CD8-positive, alpha-beta memory T cell (primary cell): ENCODE data around the gene KRT83. TPM values are rescaled to one million over a fixed set of nuclear protein-coding genes. Genes with fewer than 3 reads are reported as not detected.
A peak's percentile ranks its signal among the peaks of the same experiment; 100 is the strongest.

Experiments used
- CTCF ChIA-PET: fragments of 350-600 bp; sonication (Branson Sonifier 250); formaldehyde crosslinking; loops from one replicate; lab custom pipeline; 2021; ENCODE audit warnings: antibody characterized with exemption; lab: Charles Lee
- POLR2A ChIA-PET: fragments of 350-600 bp; sonication (Branson Sonifier 250); formaldehyde crosslinking; loops from one replicate; lab custom pipeline; 2021; ENCODE audit warnings: antibody characterized with exemption; lab: Charles Lee
- DNase-seq, 5 donors: peaks; one replicate each; pipeline versions ENCODE4 v3.0.0 to v3.0.0-alpha.2; 2020 to 2022; ENCODE audit warnings: mixed read lengths in 1 of 5
- H3K27ac ChIP-seq: one replicate; pipeline ENCODE4 v1.7.0; 2013; ENCODE audit warnings: low read depth, mild to moderate bottlenecking, low read length, moderate library complexity
- H3K27me3 ChIP-seq: 2 replicates; pipeline ENCODE4 v1.7.0; 2013; ENCODE audit warnings: low read length, mild to moderate bottlenecking; ENCODE audit not compliant: insufficient read depth, poor library complexity, severe bottlenecking
- H3K36me3 ChIP-seq: 2 replicates; pipeline ENCODE4 v1.7.0; 2013; ENCODE audit warnings: mild to moderate bottlenecking, low read length, moderate library complexity; ENCODE audit not compliant: insufficient read depth
- H3K4me1 ChIP-seq: 2 replicates; pipeline ENCODE4 v1.7.0; 2013; ENCODE audit warnings: mild to moderate bottlenecking, low read length, moderate library complexity; ENCODE audit not compliant: insufficient read depth
- H3K4me3 ChIP-seq: 2 replicates; pipeline ENCODE4 v1.7.0; 2013; ENCODE audit warnings: mild to moderate bottlenecking, low read length
- H3K9me3 ChIP-seq: 2 replicates; pipeline ENCODE4 v1.7.0; 2013; ENCODE audit warnings: mild to moderate bottlenecking, low read length
- H3K27ac Mint-ChIP-seq, 8 donors: one replicate each; pipeline ENCODE4 v1.8.0; 2020 to 2021; ENCODE audit warnings: mixed read lengths in 8 of 8, mild to moderate bottlenecking in 6 of 8, inconsistent platforms in 3 of 8, moderate library complexity in 3 of 8
- H3K27me3 Mint-ChIP-seq, 2 donors: one replicate each; pipeline ENCODE4 v1.8.0; 2020 to 2021; ENCODE audit warnings: mixed read lengths in 2 of 2, mild to moderate bottlenecking in 1 of 2, moderate library complexity in 1 of 2
- H3K36me3 Mint-ChIP-seq, 3 donors: one replicate each; pipeline ENCODE4 v1.8.0; 2020 to 2021; ENCODE audit warnings: mixed read lengths in 3 of 3, inconsistent platforms in 1 of 3, mild to moderate bottlenecking in 1 of 3
- H3K4me1 Mint-ChIP-seq, 3 donors: one replicate each; pipeline ENCODE4 v1.8.0; 2020 to 2021; ENCODE audit warnings: mixed read lengths in 3 of 3, inconsistent platforms in 1 of 3, mild to moderate bottlenecking in 1 of 3
- H3K4me3 Mint-ChIP-seq, 7 donors: one replicate each; pipeline ENCODE4 v1.8.0; 2020 to 2021; ENCODE audit warnings: mixed read lengths in 7 of 7, mild to moderate bottlenecking in 6 of 7, moderate library complexity in 4 of 7, inconsistent platforms in 2 of 7
- H3K9me3 Mint-ChIP-seq, 5 donors: one replicate each; pipeline ENCODE4 v1.8.0; 2020 to 2022; ENCODE audit warnings: mixed read lengths in 5 of 5, mild to moderate bottlenecking in 3 of 5, moderate library complexity in 2 of 5, inconsistent platforms in 1 of 5
- polyA plus RNA-seq: library from polyadenylated mRNA; unstranded; fragments of 300-500 nt; fragmentation: Illumina TruSeq; gene quantifications from one replicate; pipeline ENCODE4 v1.2.3, GENCODE V29; 2021
- total RNA-seq, 2 experiments: library from RNA; stranded (reverse); gene quantifications; one replicate each; pipeline ENCODE4 v1.2.3, GENCODE V29; 2021

KRT83 gene
- total and polyA plus RNA-seq, 3 experiments from 2014 or later: not detected

GRCh38 chr12:52358575-52359350 lies 37.6 kb upstream of the KRT83 start:
- Mint-ChIP-seq H3K4me3 (peak overlapping the region in 6 of 7 donors; percentile 24 to 65 (median 56)), H3K9me3 (no peaks in the 10 kb centered on the region), H3K27me3 (peaks cover 11% of the 10 kb centered on the region in 2 donors), H3K27ac (peak overlapping the region in 6 of 8 donors; percentile 4 to 82 (median 51)), H3K36me3 (no peaks in the 10 kb centered on the region), H3K4me1 (peaks cover 28 to 54% (median 46%) of the 10 kb centered on the region in 3 donors)
- no peak overlapping the region for H3K27ac ChIP-seq
- POLR2A ChIA-PET: no interaction called here
- no peaks in the 10 kb centered on the region for H3K27me3 ChIP-seq
- no peaks in the 10 kb centered on the region for H3K9me3 ChIP-seq
- H3K36me3 ChIP-seq: no peaks in the 10 kb centered on the region
- H3K4me1 ChIP-seq: peaks cover 22% of the 10 kb centered on the region
- CTCF ChIA-PET: interaction anchor here (1.2 to 2.6 kb wide), 4 partner anchors 10 to 202 kb away, joined by 3 to 6 read pairs (median 4); no protein-coding TSS in a partner anchor
- peak in 4 of 5 donors; percentile 9 to 64 (median 49) for DNase-seq
- no peak overlapping the region for H3K4me3 ChIP-seq

GRCh38 chr12:52356762-52357580 lies 35.8 kb upstream of the KRT83 start:
- no peak overlapping the region for H3K4me3 Mint-ChIP-seq
- H3K27ac Mint-ChIP-seq: peak overlapping the region in 1 of 8 donors; percentile 51
- no peaks in the 10 kb centered on the region for H3K36me3 ChIP-seq
- CTCF ChIA-PET: interaction anchor here (2.6 kb wide), 1 partner anchor 15 kb away, joined by 6 read pairs; no protein-coding TSS in a partner anchor
- H3K4me3 ChIP-seq: no peak overlapping the region
- peaks cover 38 to 66% (median 57%) of the 10 kb centered on the region in 3 donors for H3K4me1 Mint-ChIP-seq
- peaks cover 11 to 15% of the 10 kb centered on the region in 2 donors for H3K27me3 Mint-ChIP-seq
- H3K36me3 Mint-ChIP-seq: no peaks in the 10 kb centered on the region
- H3K27ac ChIP-seq: no peak overlapping the region
- no peaks in the 10 kb centered on the region for H3K9me3 ChIP-seq
- POLR2A ChIA-PET: no interaction called here
- H3K27me3 ChIP-seq: no peaks in the 10 kb centered on the region
- peaks cover 30% of the 10 kb centered on the region for H3K4me1 ChIP-seq
- no peaks in the 10 kb centered on the region for H3K9me3 Mint-ChIP-seq
- no peak for DNase-seq

- no peak overlapping the region for H3K27ac ChIP-seq
- H3K27me3 ChIP-seq: no peaks in the 10 kb centered on the region
- peaks cover 11 to 15% of the 10 kb centered on the region in 2 donors for H3K27me3 Mint-ChIP-seq
- H3K9me3 ChIP-seq: no peaks in the 10 kb centered on the region
- peaks cover 37% of the 10 kb centered on the region for H3K4me1 ChIP-seq
- CTCF ChIA-PET: interaction anchor here (2.2 kb wide), 1 partner anchor 28 kb away, joined by 6 read pairs; no protein-coding TSS in a partner anchor
- no peaks in the 10 kb centered on the region for H3K36me3 ChIP-seq
- H3K4me3 ChIP-seq: no peak overlapping the region
- POLR2A ChIA-PET: no interaction called here
- no peak overlapping the region for H3K27ac Mint-ChIP-seq
- no peak overlapping the region for H3K4me3 Mint-ChIP-seq
- peaks cover 38 to 65% (median 57%) of the 10 kb centered on the region in 3 donors for H3K4me1 Mint-ChIP-seq
- H3K9me3 Mint-ChIP-seq: no peaks in the 10 kb centered on the region
- no peak for DNase-seq
- H3K36me3 Mint-ChIP-seq: no peaks in the 10 kb centered on the region
Measured at GRCh38 chr12:52356031-52356761, 35.0 kb upstream of the KRT83 start.

- Histone ChIP-seq H3K9me3 (no peaks in the 10 kb centered on the region), H3K27me3 (no peaks in the 10 kb centered on the region), H3K4me1 (peaks cover 43% of the 10 kb centered on the region), H3K27ac (no peak overlapping the region), H3K36me3 (no peaks in the 10 kb centered on the region), H3K4me3 (no peak overlapping the region)
- ChIA-PET POLR2A (no interaction called here), CTCF (interaction anchor here (2.2 kb wide), 1 partner anchor 27 kb away, joined by 6 read pairs; no protein-coding TSS in a partner anchor)
- Mint-ChIP-seq H3K27ac (no peak overlapping the region), H3K27me3 (peaks cover 11 to 15% of the 10 kb centered on the region in 2 donors), H3K4me1 (peaks cover 41 to 65% (median 61%) of the 10 kb centered on the region in 3 donors), H3K4me3 (no peak overlapping the region), H3K36me3 (no peaks in the 10 kb centered on the region), H3K9me3 (no peaks in the 10 kb centered on the region)
- DNase-seq: no peak
Measured at GRCh38 chr12:52355176-52355575, 34.0 kb upstream of the KRT83 start.

GRCh38 chr12:52354200-52354599 lies 33.0 kb upstream of the KRT83 start:
- Histone ChIP-seq H3K27ac (no peak overlapping the region), H3K4me1 (peaks cover 35% of the 10 kb centered on the region), H3K9me3 (no peaks in the 10 kb centered on the region), H3K27me3 (no peaks in the 10 kb centered on the region), H3K4me3 (no peak overlapping the region), H3K36me3 (no peaks in the 10 kb centered on the region)
- ChIA-PET CTCF (interaction anchor here (2.2 kb wide), 1 partner anchor 26 kb away, joined by 6 read pairs; no protein-coding TSS in a partner anchor), POLR2A (no interaction called here)
- H3K4me1 Mint-ChIP-seq: peaks cover 38 to 60% (median 55%) of the 10 kb centered on the region in 3 donors
- no peak for DNase-seq
- H3K4me3 Mint-ChIP-seq: no peak overlapping the region
- no peaks in the 10 kb centered on the region for H3K9me3 Mint-ChIP-seq
- H3K36me3 Mint-ChIP-seq: no peaks in the 10 kb centered on the region
- peaks cover 10 to 15% of the 10 kb centered on the region in 2 donors for H3K27me3 Mint-ChIP-seq
- H3K27ac Mint-ChIP-seq: no peak overlapping the region

- POLR2A ChIA-PET: no interaction called here
- Histone ChIP-seq H3K9me3 (no peaks in the 10 kb centered on the region), H3K4me1 (peaks cover 31% of the 10 kb centered on the region), H3K4me3 (no peak overlapping the region), H3K27ac (no peak overlapping the region), H3K36me3 (no peaks in the 10 kb centered on the region), H3K27me3 (no peaks in the 10 kb centered on the region)
- Mint-ChIP-seq H3K4me1 (peaks cover 36 to 60% (median 53%) of the 10 kb centered on the region in 3 donors), H3K9me3 (no peaks in the 10 kb centered on the region), H3K36me3 (no peaks in the 10 kb centered on the region), H3K4me3 (peak overlapping the region in 1 of 7 donors; percentile 27), H3K27me3 (peaks cover 10 to 15% of the 10 kb centered on the region in 2 donors), H3K27ac (no peak overlapping the region)
- no peak for DNase-seq
- CTCF ChIA-PET: interaction anchor here (2.2 kb wide), 1 partner anchor 26 kb away, joined by 6 read pairs; no protein-coding TSS in a partner anchor
Measured at GRCh38 chr12:52353766-52354165, 32.6 kb upstream of the KRT83 start.

- POLR2A ChIA-PET: no interaction called here
- Histone ChIP-seq H3K27me3 (no peaks in the 10 kb centered on the region), H3K4me1 (peaks cover 23% of the 10 kb centered on the region), H3K36me3 (no peaks in the 10 kb centered on the region), H3K27ac (no peak overlapping the region), H3K9me3 (no peaks in the 10 kb centered on the region), H3K4me3 (no peak overlapping the region)
- Mint-ChIP-seq H3K4me1 (peaks cover 28 to 60% (median 45%) of the 10 kb centered on the region in 3 donors), H3K36me3 (no peaks in the 10 kb centered on the region), H3K27ac (no peak overlapping the region), H3K27me3 (peaks cover 15 to 19% of the 10 kb centered on the region in 2 donors), H3K9me3 (no peaks in the 10 kb centered on the region), H3K4me3 (peak overlapping the region in 1 of 7 donors; percentile 24)
- DNase-seq: no peak
- CTCF ChIA-PET: interaction anchor here (0.7 to 3.7 kb wide), 3 partner anchors 9 to 628 kb away, joined by 3 to 16 read pairs (median 13); no protein-coding TSS in a partner anchor
Measured at GRCh38 chr12:52352951-52353350, 31.8 kb upstream of the KRT83 start.
